HUES64 (cell line): Measurements from ENCODE around the gene CYP24A1.

ENCODE experiments used
- H3K27ac ChIP-seq: 2 replicates; pipeline ENCODE4 v1.7.0; 2013; ENCODE audit warnings: low read depth, low read length, inconsistent platforms
- H3K27me3 ChIP-seq: 2 replicates; pipeline ENCODE4 v1.6.1; 2013; ENCODE audit warnings: mild to moderate bottlenecking, low read length; ENCODE audit not compliant: insufficient read depth
- H3K36me3 ChIP-seq: 2 replicates; pipeline ENCODE4 v1.6.1; 2013; ENCODE audit warnings: mild to moderate bottlenecking, low read length; ENCODE audit not compliant: insufficient read depth
- H3K4me1 ChIP-seq: 2 replicates; pipeline ENCODE4 v1.6.1; 2013; ENCODE audit warnings: mild to moderate bottlenecking, low read length, moderate library complexity; ENCODE audit not compliant: insufficient read depth
- H3K4me3 ChIP-seq: 2 replicates; pipeline ENCODE4 v1.5.1; 2013; ENCODE audit warnings: mild to moderate bottlenecking, low read length, moderate library complexity
- H3K9ac ChIP-seq: 2 replicates; pipeline ENCODE4 v1.6.1; 2013; ENCODE audit warnings: mild to moderate bottlenecking, low read depth, low read length
- H3K9me3 ChIP-seq: 2 replicates; pipeline ENCODE4 v1.6.1; 2013; ENCODE audit warnings: low read depth, low read length; ENCODE audit not compliant: insufficient read depth
- WGBS: fragments of 150-250, 120-280 bp; methylation state at CpG from one replicate; pipeline ENCODE4 v1.1.7; 2013; ENCODE audit warnings: missing lambda C conversion rate; 5-methylcytosine and 5-hydroxymethylcytosine counted together

Gene CYP24A1

DNA sequence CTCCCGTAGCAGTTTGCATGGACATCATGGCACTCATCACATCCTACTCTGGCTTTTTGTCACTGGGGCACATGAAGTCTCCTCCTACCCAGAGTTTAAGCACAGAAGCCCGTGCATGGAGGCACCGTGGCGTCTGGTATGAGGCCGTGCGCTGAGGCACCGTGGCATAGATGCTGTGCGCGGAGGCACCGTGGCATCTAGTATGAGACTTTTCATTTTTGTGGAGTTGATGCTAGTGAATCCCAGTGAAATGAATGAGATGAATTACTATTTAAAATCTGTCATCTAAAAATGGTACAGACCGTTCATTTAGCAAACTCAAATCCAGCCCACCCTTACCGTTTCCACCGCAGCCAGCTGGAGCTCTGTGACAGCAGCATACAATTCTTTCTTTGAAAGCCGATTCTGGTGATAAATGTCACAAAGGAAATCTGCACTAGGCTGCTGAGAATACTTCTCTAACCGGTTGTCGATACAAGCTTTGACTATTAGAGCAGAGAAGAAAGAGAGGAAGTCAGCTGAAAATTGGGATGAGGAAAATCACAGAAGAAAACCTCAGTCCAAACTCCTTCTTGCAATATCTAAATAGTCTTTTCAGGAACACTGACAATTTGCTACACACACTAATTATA is 11.3 kb downstream of the CYP24A1 start:
- WGBS, result 94% methylated on average over 16 of the region's 16 CpGs
- Histone ChIP-seq H3K36me3 (no peaks in the 10 kb centered on the region), H3K4me1 (no peaks in the 10 kb centered on the region), H3K9ac (no peak overlapping the region), H3K27me3 (no peaks in the 10 kb centered on the region), H3K27ac (no peak overlapping the region), H3K4me3 (no peak overlapping the region), H3K9me3 (no peaks in the 10 kb centered on the region)

DNA sequence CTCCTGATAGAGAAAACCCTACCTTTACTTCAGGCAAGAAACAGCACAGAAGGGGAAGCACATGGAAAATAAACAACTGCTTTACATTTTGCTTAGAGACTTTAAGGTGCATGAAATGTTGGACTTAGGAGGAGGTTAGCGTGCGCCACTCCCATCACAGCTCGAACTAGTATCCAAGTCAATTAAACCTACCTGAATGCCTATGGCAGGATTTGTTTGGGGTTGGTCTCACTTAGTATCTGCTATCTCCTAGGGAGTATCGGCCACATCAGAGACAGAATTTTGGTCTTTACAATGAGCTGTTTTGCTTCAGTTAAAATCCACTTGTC is 12.0 kb downstream of the CYP24A1 start:
- no peak overlapping the region for H3K9ac ChIP-seq
- H3K4me3 ChIP-seq, result no peak overlapping the region
- no peaks in the 10 kb centered on the region for H3K27me3 ChIP-seq
- no peaks in the 10 kb centered on the region for H3K36me3 ChIP-seq
- H3K4me1 ChIP-seq, result no peaks in the 10 kb centered on the region
- 98% methylated on average over 4 of the region's 4 CpGs for WGBS
- H3K9me3 ChIP-seq, result no peaks in the 10 kb centered on the region
- no peak overlapping the region for H3K27ac ChIP-seq

DNA sequence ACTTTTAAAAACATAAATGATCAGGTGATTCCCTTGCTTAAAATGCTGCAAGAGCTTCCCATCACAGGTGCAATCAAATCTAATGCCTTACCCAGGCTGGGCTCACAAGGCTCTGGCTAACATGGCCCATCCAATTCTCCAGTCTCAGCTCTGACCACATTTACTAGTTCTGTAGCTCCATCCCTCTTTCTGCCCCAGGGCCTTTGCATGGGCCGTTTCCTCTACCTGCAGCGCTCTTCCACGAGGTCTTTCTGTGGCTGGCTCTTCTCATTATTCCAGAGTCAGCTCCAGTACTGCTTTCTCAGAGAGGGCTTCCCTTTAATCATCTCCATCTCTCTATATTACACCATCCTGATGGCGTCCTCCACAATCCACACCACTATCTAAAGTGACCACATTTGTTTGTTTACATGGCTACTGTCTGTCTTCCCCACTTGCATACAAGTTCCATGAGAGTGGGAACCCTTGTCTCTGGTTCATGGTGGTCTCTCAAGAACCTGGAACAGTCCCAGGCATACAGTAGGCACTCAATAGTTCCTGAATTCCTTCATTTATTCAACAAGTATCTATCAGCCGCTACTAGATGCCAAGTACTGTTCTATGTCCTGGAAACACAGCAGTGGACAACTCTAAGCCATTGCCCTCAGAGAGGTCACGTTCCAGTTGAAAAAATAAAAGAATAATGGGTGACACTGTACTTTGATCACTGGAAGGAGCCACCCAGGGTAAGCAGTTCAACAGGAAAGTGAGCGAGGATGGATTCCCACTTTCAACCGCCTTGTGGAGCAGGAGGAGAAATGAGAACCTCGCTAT is 12.6 kb downstream of the CYP24A1 start:
- 92% methylated on average over 9 of the region's 9 CpGs for WGBS
- H3K27me3 ChIP-seq, result no peaks in the 10 kb centered on the region

DNA sequence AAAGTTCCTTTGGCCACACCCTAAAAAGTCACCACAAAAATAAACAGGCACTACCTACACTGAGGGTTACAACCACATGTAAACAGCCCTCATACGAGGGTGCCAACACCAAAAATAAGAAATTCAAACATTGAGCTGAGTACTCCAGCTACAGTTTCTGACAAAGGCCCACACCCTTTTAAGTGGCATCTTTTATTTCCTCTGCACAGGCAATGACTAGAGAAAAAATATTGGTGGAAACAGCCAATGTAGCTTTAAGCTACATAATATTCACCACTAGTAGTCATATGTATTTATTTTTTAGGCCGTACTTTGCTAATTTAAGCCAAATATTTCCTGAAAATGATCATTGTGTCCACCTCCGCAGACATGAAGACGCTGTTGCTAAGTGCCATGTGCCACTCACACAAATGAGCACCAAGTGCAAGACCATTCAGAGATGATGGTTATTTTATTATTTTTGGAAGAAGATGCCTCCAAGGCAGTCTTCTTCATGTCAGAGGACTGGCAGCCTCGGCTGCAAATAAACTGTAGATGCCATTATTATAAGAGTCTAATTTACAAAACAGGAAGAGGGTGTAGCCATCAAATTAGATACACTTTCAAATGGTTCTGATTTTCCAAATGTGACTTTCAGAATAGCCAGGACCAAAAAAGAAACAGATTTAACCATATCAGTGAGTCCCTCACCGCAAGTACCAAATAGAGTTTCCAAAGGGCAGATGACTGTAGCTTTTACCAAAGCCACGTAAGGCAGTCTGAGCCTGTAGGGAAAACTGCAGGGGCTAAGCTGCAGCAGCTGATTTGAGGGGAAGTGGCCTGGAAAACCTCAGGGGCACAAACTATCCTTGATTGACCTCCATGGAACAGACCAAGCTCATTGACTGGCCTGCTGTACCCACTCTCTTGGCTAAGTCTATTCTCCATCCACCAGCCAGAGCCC is 13.4 kb downstream of the CYP24A1 start:
- no peak overlapping the region for H3K4me3 ChIP-seq
- 89% methylated on average over 7 of the region's 7 CpGs for WGBS
- H3K36me3 ChIP-seq, result no peaks in the 10 kb centered on the region
- H3K9ac ChIP-seq, result no peak overlapping the region
- no peak overlapping the region for H3K27ac ChIP-seq
- H3K9me3 ChIP-seq, result no peaks in the 10 kb centered on the region
- H3K4me1 ChIP-seq, result no peaks in the 10 kb centered on the region
- H3K27me3 ChIP-seq, result no peaks in the 10 kb centered on the region

More for the DNA sequence above, 12.6 kb downstream of the CYP24A1 start:
- Histone ChIP-seq H3K4me1 (no peaks in the 10 kb centered on the region), H3K9ac (no peak overlapping the region), H3K4me3 (no peak overlapping the region), H3K9me3 (no peaks in the 10 kb centered on the region), H3K36me3 (no peaks in the 10 kb centered on the region), H3K27ac (no peak overlapping the region)

DNA sequence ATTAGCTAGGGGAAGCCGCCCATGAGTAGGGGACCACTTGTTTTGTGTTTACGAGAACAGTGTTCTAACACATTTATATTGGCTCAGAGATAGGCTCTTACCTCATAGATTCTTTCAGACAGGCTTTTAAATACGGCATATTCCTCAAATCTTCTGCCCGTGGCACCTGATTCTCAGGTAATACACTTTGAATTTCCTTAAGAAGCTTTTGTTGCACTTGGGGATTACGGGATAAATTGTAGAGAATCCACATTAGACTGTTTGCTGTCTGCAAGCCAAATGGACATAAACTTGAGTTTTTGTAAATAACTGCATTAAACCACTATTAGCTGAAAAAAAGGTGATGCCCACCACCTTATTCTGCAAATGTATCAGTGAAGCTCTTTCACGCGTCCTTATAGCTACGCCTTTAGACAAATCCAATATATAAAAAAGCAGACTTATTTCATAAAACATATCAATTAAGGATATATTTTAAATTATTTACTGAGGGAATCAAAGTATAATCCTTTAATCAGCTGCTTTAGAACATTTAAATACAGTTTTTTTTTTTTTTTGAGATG is 14.8 kb downstream of the CYP24A1 start:
- 94% methylated on average over 8 of the region's 8 CpGs for WGBS
- Histone ChIP-seq H3K27me3 (no peaks in the 10 kb centered on the region), H3K36me3 (no peaks in the 10 kb centered on the region), H3K27ac (no peak overlapping the region), H3K9ac (no peak overlapping the region), H3K9me3 (no peaks in the 10 kb centered on the region), H3K4me1 (no peaks in the 10 kb centered on the region), H3K4me3 (no peak overlapping the region)

DNA sequence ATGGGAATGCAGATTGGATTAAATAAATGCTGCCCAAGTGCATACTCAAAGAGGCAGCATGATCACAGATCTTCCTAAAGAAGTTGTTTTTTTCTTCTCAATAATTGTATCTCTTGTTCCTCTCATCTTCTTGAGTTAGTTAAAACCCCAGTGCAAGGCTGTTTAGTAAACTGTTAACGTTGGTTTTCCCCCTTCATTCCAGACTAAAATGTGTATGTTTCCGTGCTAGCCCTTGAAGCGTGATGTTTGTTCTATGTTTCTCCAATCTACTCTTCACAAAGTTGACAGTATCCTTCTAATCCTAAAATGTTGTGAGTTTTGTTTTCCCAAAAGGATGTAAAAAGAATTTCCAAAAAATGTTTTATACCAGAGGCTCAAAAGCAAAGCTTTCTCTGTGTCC is 15.6 kb downstream of the CYP24A1 start:
- H3K27me3 ChIP-seq, result no peaks in the 10 kb centered on the region
- no peaks in the 10 kb centered on the region for H3K9me3 ChIP-seq
- 98% methylated on average over 3 of the region's 3 CpGs for WGBS
- no peak overlapping the region for H3K4me3 ChIP-seq
- H3K9ac ChIP-seq, result no peak overlapping the region
- no peak overlapping the region for H3K27ac ChIP-seq
- H3K4me1 ChIP-seq, result no peaks in the 10 kb centered on the region
- H3K36me3 ChIP-seq, result no peaks in the 10 kb centered on the region

DNA sequence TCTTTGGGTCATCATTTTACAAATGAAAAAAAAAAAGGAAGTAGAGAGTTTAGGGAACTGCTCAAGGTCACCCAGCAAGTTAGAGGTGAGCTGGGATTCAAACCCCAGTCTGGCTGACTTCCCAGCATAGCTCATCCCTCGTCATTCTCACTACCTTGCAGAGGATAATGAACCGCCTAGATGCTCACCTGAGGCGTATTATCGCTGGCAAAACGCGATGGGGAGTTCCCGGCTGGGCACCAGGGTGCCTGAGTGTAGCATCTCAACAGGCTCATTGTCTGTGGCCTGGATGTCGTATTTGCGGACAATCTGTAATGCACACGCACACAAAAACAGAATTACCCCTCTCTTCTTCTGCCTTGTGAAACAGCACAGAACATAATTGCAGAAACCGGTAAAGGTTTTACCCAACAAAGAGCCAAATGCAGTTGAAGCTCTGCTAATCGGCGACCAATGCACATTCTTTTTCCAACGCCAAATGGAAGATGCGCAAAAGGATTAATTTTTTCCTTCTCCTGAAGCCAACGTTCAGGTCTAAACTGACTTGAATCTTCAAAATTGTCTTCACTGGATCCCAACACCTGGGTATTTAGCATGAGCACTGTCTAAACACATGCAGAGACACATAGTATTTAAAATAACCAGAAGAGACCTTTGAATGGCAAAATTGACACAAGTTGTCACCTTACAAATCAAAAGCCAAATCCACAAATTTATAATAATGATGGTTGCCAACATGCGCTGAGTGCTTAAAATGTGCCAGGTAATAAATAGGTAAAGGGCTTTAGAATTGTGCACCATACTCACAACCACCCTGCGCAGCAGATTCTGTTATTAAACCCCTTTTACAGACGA is 16.6 kb downstream of the CYP24A1 start:
- no peak overlapping the region for H3K4me3 ChIP-seq
- H3K9ac ChIP-seq, result no peak overlapping the region
- no peaks in the 10 kb centered on the region for H3K27me3 ChIP-seq
- H3K27ac ChIP-seq, result no peak overlapping the region
- whole genome bisulfite sequencing, result 90% methylated on average over 19 of the region's 19 CpGs
- H3K36me3 ChIP-seq, result no peaks in the 10 kb centered on the region
- H3K9me3 ChIP-seq, result no peaks in the 10 kb centered on the region
- H3K4me1 ChIP-seq, result no peaks in the 10 kb centered on the region

DNA sequence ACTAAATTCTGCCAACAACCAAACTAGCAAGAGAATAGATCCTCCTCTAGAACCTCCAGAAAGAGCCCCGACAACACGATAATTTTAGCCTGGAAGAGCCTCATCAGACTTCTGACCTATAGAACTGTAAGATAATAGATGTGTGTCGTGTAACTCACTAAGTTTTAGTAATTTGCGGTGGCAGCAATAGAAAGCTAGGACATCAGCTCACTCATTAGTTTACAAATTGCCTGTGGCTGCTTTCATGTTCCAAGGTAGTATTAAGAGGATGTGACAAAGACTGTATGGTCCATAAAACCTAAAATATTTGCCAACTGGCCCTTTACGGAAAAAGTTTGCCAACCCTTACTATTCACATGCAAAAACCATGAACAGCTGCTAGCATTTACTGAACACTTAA is 17.3 kb downstream of the CYP24A1 start:
- no peak overlapping the region for H3K4me3 ChIP-seq
- 92% methylated on average over 5 of the region's 5 CpGs for WGBS
- no peak overlapping the region for H3K9ac ChIP-seq
- H3K27me3 ChIP-seq, result no peaks in the 10 kb centered on the region
- H3K27ac ChIP-seq, result no peak overlapping the region
- H3K4me1 ChIP-seq, result no peaks in the 10 kb centered on the region
- no peaks in the 10 kb centered on the region for H3K9me3 ChIP-seq
- H3K36me3 ChIP-seq, result no peaks in the 10 kb centered on the region

DNA sequence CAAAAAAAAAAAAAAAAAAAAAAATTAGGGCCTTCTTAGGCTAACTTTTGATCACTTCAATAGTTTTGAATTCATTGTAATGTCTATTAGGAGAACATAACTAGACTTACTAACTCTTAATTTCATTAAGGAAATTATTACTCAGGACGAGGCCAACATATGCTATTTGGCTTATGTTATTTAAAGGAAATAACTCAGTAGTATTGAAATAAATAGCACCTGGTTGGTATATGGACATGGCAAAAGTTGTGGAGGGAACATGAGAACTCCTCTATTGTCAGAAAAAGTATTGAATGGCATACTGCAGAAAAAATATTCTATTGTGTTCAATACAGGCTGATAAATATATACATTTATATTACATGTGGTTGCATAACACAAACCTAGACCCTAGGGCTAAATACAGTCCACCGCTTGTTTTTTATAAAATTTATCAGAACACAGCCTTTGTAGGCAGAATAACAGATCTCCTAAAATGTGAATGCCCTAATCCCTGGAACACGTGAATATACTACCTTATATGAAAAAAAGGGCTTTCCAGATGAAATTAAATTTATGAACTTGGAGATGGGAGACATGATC is 18.0 kb downstream of the CYP24A1 start:
- Histone ChIP-seq H3K27ac (no peak overlapping the region), H3K36me3 (no peaks in the 10 kb centered on the region), H3K4me1 (no peaks in the 10 kb centered on the region), H3K9ac (no peak overlapping the region), H3K27me3 (no peaks in the 10 kb centered on the region), H3K4me3 (no peak overlapping the region), H3K9me3 (no peaks in the 10 kb centered on the region)
- WGBS, result 97% methylated on average over 3 of the region's 3 CpGs

DNA sequence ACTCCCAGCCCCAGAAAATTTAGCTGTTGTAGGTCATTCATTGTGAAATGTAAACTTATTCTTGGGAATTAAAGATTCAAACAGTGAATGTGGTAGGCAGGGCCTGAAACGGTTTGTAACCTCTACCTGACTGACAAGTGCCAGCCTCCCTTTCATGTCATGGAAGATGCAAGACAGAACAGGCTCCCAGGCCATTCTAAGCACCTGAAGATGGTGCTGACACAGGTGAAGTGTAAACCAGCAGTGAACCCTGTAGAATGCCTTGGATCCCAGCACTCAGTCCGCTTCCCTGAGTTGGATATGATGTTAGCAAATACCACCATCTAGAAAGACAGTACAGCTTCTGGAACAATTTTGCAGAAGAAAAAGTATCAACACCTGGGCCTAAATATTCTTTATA is 19.3 kb downstream of the CYP24A1 start:
- H3K9ac ChIP-seq, result no peak overlapping the region
- WGBS, result 92% methylated on average over 2 of the region's 2 CpGs
- H3K4me1 ChIP-seq, result no peaks in the 10 kb centered on the region
- no peak overlapping the region for H3K27ac ChIP-seq
- no peaks in the 10 kb centered on the region for H3K9me3 ChIP-seq
- no peaks in the 10 kb centered on the region for H3K27me3 ChIP-seq
- H3K36me3 ChIP-seq, result no peaks in the 10 kb centered on the region
- no peak overlapping the region for H3K4me3 ChIP-seq
